ENCODE measurements around the gene SIGLEC8. TPM values are rescaled to one million over a fixed set of nuclear protein-coding genes. Genes with fewer than 3 reads are reported as not detected.
"Not testable (repeated sequence)": the region's sequence is repeated elsewhere in the genome, so short reads cannot be mapped to it uniquely, and the experiment has no call there.

SIGLEC8 gene
- total RNA-seq, 1 donor from 2014 or later, result 11.0 TPM

- DNase-seq (ENCODE audit: low spot score), result not testable (repeated sequence)
Measured at GRCh38 chr19:51447510-51447909, 10.7 kb downstream of the SIGLEC8 start.

- DNase-seq (ENCODE audit: low spot score), result no peak
Measured at GRCh38 chr19:51441410-51442390, 16.6 kb downstream of the SIGLEC8 start.

- DNase-seq (ENCODE audit: low spot score), result no peak
Measured at GRCh38 chr19:51440846-51441409, 17.3 kb downstream of the SIGLEC8 start.

- no peak for DNase-seq (ENCODE audit: low spot score)
Measured at GRCh38 chr19:51440052-51440451, 18.2 kb downstream of the SIGLEC8 start.

GRCh38 chr19:51439021-51439465, 19.2 kb downstream of the SIGLEC8 start:
- DNase-seq (ENCODE audit: low spot score), result peak; percentile 57

GRCh38 chr19:51434456-51434855, 23.8 kb downstream of the SIGLEC8 start:
- no peak for DNase-seq (ENCODE audit: low spot score)

GRCh38 chr19:51433043-51433442, 25.2 kb downstream of the SIGLEC8 start:
- no peak for DNase-seq (ENCODE audit: low spot score)

GRCh38 chr19:51431124-51431523, 27.1 kb downstream of the SIGLEC8 start:
- no peak for DNase-seq (ENCODE audit: low spot score)

- no peak for DNase-seq (ENCODE audit: low spot score)
Measured at GRCh38 chr19:51430221-51430620, 28.0 kb downstream of the SIGLEC8 start.

- no peak for DNase-seq (ENCODE audit: low spot score)
Measured at GRCh38 chr19:51427201-51427600, 31.1 kb downstream of the SIGLEC8 start.

GRCh38 chr19:51422053-51422448, 36.2 kb downstream of the SIGLEC8 start:
- peak; percentile 90 for DNase-seq (ENCODE audit: low spot score)

- no peak for DNase-seq (ENCODE audit: low spot score)
Measured at GRCh38 chr19:51421229-51422052, 36.8 kb downstream of the SIGLEC8 start.

GRCh38 chr19:51420511-51420910, 37.7 kb downstream of the SIGLEC8 start:
- DNase-seq (ENCODE audit: low spot score), result not testable (repeated sequence)

- no peak for DNase-seq (ENCODE audit: low spot score)
Measured at GRCh38 chr19:51418707-51419106, 39.5 kb downstream of the SIGLEC8 start.

GRCh38 chr19:51417810-51418157, 40.5 kb downstream of the SIGLEC8 start:
- DNase-seq (ENCODE audit: low spot score), result no peak

GRCh38 chr19:51417107-51417809, 41.0 kb downstream of the SIGLEC8 start, which contains the start of gene SIGLEC10:
Gene SIGLEC10, minus strand, starts transcription at chr19:51417642. Its CDS starts 61 bp downstream, at chr19:51417581.
- DNase-seq (ENCODE audit: low spot score), result peak; percentile 29

- not testable (repeated sequence) for DNase-seq (ENCODE audit: low spot score)
Measured at GRCh38 chr19:51416422-51416821, 41.8 kb downstream of the SIGLEC8 start.

GRCh38 chr19:51415187-51415586, 43.1 kb downstream of the SIGLEC8 start:
- DNase-seq (ENCODE audit: low spot score), result no peak

GRCh38 chr19:51410950-51411748, 47.1 kb downstream of the SIGLEC8 start:
- DNase-seq (ENCODE audit: low spot score), result no peak

GRCh38 chr19:51407511-51408131, 50.6 kb downstream of the SIGLEC8 start:
- no peak for DNase-seq (ENCODE audit: low spot score)
